HL-60 (cell line): ENCODE results near the gene FGFR3.
"Not testable (repeated sequence)": the region's sequence is repeated elsewhere in the genome, so short reads cannot be mapped to it uniquely, and the experiment has no call there.

Experiments used
- DNase-seq, 2 experiments: peaks; one replicate each; pipeline ENCODE4 v3.0.0-alpha.2; 2010 to 2020; ENCODE audit warnings: low read depth in 1 of 2, low spot score in 1 of 2
- H3K27ac ChIP-seq: fragments of 250-450 bp; sonication (Bioruptor Pico); replicated peaks from 2 replicates; pipeline ENCODE4 v1.5.1; 2020; ENCODE audit warnings: mild to moderate bottlenecking, moderate library complexity
- H3K27me3 ChIP-seq: fragments of 250-450 bp; sonication (Bioruptor Pico); 2 replicates; pipeline ENCODE4 v1.5.1; 2021; ENCODE audit warnings: mild to moderate bottlenecking, moderate library complexity; ENCODE audit not compliant: insufficient read depth, poor library complexity, severe bottlenecking
- H3K4me3 ChIP-seq: replicated peaks from 2 replicates; pipeline ENCODE4 v1.5.1; 2011; ENCODE audit warnings: mild to moderate bottlenecking, control low read depth, low read length; ENCODE audit not compliant: insufficient read depth
- GABPA ChIP-seq: IDR thresholded peaks from 2 replicates; pipeline ENCODE4 v1.6.1; 2012; ENCODE audit warnings: low read depth
- POLR2AphosphoS5 ChIP-seq: IDR thresholded peaks from 2 replicates; pipeline ENCODE4 v1.6.1; 2012; ENCODE audit warnings: low read depth
- SPI1 ChIP-seq: IDR thresholded peaks from 2 replicates; pipeline ENCODE4 v1.6.1; 2012; ENCODE audit warnings: low read depth, mild to moderate bottlenecking, borderline replicate concordance
- TF ChIP-seq, protein P1 (sequence below): IDR thresholded peaks from one replicate; pipeline ENCODE4 v1.5.1; 2011; ENCODE audit warnings: low read length, control low read depth, inconsistent platforms; ENCODE audit not compliant: insufficient read depth
- TF ChIP-seq, protein P2 (sequence below): IDR thresholded peaks from 2 replicates; pipeline ENCODE4 v1.6.1; 2012; ENCODE audit warnings: low read depth; ENCODE audit not compliant: insufficient replicate concordance

Gene FGFR3

DNA sequence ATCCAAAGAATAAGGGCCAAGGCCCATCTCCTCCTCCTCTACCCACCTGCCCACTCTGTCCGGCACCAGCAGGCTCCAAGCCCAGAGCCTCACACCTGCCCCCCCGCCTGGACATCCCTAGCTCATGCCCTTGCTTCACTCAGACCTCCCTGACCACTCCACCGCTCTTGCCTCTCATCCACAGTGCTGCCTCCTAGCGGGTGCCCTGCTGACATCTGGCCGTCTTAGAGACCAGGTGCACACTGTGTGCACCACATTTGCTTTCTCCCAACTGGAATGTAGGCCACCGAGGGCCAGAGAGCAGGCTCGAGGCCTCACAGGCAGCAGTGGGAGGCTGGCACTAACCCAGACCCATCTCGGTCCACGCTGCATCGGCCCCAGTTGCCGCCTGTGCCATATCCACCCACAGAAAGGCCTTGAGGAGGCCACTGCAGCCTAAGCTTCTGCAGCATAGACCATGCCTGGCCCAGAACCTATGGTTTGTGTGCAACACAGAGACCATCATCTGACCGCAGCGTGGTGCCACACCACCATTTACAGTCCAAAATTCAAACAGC is 49.3 kb downstream of the FGFR3 start:
- DNase-seq, result no peak
- Histone ChIP-seq H3K4me3 (no peak overlapping the region), H3K27me3 (no peaks in the 10 kb centered on the region), H3K27ac (no peak overlapping the region)
- no peak for TF ChIP-seq SPI1
- no peak for TF ChIP-seq GABPA
- TF ChIP-seq, protein P1, sequence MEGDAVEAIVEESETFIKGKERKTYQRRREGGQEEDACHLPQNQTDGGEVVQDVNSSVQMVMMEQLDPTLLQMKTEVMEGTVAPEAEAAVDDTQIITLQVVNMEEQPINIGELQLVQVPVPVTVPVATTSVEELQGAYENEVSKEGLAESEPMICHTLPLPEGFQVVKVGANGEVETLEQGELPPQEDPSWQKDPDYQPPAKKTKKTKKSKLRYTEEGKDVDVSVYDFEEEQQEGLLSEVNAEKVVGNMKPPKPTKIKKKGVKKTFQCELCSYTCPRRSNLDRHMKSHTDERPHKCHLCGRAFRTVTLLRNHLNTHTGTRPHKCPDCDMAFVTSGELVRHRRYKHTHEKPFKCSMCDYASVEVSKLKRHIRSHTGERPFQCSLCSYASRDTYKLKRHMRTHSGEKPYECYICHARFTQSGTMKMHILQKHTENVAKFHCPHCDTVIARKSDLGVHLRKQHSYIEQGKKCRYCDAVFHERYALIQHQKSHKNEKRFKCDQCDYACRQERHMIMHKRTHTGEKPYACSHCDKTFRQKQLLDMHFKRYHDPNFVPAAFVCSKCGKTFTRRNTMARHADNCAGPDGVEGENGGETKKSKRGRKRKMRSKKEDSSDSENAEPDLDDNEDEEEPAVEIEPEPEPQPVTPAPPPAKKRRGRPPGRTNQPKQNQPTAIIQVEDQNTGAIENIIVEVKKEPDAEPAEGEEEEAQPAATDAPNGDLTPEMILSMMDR, result no peak
- no peak for TF ChIP-seq POLR2AphosphoS5
- TF ChIP-seq, protein P2, sequence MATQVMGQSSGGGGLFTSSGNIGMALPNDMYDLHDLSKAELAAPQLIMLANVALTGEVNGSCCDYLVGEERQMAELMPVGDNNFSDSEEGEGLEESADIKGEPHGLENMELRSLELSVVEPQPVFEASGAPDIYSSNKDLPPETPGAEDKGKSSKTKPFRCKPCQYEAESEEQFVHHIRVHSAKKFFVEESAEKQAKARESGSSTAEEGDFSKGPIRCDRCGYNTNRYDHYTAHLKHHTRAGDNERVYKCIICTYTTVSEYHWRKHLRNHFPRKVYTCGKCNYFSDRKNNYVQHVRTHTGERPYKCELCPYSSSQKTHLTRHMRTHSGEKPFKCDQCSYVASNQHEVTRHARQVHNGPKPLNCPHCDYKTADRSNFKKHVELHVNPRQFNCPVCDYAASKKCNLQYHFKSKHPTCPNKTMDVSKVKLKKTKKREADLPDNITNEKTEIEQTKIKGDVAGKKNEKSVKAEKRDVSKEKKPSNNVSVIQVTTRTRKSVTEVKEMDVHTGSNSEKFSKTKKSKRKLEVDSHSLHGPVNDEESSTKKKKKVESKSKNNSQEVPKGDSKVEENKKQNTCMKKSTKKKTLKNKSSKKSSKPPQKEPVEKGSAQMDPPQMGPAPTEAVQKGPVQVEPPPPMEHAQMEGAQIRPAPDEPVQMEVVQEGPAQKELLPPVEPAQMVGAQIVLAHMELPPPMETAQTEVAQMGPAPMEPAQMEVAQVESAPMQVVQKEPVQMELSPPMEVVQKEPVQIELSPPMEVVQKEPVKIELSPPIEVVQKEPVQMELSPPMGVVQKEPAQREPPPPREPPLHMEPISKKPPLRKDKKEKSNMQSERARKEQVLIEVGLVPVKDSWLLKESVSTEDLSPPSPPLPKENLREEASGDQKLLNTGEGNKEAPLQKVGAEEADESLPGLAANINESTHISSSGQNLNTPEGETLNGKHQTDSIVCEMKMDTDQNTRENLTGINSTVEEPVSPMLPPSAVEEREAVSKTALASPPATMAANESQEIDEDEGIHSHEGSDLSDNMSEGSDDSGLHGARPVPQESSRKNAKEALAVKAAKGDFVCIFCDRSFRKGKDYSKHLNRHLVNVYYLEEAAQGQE, result no peak

DNA sequence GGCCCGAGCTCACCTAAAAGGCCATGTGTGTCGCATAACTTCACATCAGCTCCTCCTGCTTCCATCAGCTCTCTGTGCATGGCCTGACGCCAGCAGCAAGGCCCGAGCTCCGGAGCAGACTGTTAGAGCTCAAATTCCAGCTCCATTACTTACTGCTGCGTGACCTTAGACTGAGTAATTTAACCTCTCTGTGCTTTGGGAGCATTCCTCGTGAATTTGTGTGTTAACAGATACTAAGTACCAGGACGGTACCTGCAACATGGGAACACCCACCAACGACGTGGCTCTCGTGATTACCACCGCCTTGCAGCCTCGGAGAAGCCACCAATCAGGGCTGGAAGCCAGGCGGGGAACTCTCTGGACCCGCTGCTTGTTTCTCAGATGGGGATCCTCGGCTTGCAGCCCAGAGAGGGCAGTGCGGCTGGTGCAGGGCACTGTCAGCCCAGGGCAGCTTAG is 49.9 kb downstream of the FGFR3 start:
- DNase-seq, result no peak
- no peak overlapping the region for H3K4me3 ChIP-seq
- no peak overlapping the region for H3K27ac ChIP-seq
- TF ChIP-seq, protein P1, result no peak
- TF ChIP-seq SPI1 (no peak), GABPA (no peak), POLR2AphosphoS5 (no peak)
- TF ChIP-seq, protein P2, result no peak
- no peaks in the 10 kb centered on the region for H3K27me3 ChIP-seq

DNA sequence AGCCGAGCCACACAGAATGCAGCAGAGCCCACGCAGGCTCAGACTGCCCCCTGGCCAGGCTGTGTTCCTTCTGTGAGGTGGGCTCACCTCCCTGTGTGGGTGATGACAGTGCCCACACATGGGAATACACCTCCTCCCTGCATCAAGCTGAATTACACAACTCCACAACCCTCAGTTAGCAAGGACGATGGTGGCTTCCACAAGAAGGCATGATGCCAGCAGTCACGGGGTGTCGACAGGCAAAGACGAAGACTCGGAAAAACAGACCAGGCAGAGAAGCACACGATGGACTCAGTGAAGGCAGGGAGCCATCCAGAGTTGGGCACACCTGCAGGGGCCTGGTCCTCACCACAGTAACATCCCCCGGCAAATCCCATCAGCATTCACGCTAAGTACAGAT is 50.8 kb downstream of the FGFR3 start:
- no peak for DNase-seq
- no peaks in the 10 kb centered on the region for H3K27me3 ChIP-seq
- H3K27ac ChIP-seq, result no peak overlapping the region
- no peak overlapping the region for H3K4me3 ChIP-seq
- TF ChIP-seq POLR2AphosphoS5 (no peak), GABPA (no peak), SPI1 (no peak)
- TF ChIP-seq, protein P1, result no peak
- TF ChIP-seq, protein P2, result no peak

DNA sequence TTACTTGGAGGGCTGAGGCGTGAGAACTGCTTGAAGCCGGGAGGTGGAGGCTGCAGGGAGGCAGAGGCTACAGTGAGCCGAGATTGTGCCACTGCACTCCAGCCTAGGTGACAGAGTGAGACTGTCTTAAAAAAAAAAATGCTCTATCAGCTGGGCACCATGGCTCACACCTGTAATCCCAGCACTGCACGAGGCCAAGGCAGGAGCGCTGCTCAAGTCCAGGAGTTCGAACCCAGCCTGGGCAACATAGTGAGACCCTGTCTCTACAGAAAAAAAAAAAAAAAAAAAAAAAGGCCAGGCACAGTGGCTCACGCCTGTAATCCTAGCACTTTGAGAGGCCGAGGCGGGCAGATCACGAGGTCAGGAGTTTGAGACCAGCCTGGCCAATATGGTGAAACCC is 51.5 kb downstream of the FGFR3 start:
- not testable (repeated sequence) for H3K27ac ChIP-seq, H3K27me3 ChIP-seq, DNase-seq, H3K4me3 ChIP-seq
